A673 (cell line): ENCODE data around the gene CNEP1R1. TPM values are rescaled to one million over a fixed set of nuclear protein-coding genes. Genes with fewer than 3 reads are reported as not detected.

Experiments
- BruUV-seq: library from RNA; stranded (reverse); fragments of 400-500 nt; replicated peaks from 2 replicates; lab custom pipeline; 2021; lab: Mats Ljungman, UMichigan
- CTCF ChIA-PET: fragments of 300-600 bp; sonication (Branson Sonifier 250); formaldehyde crosslinking; loops from one replicate; lab custom pipeline; 2022; ENCODE audit warnings: antibody characterized with exemption; lab: Charles Lee
- POLR2A ChIA-PET: fragments of 300-600 bp; sonication (Branson Sonifier 250); formaldehyde crosslinking; loops from one replicate; lab custom pipeline; 2022; ENCODE audit warnings: antibody characterized with exemption; ENCODE audit not compliant: low non-redundant PET; lab: Charles Lee
- DNase-seq: peaks from one replicate; pipeline ENCODE4 v3.0.0-alpha.2; 2015; ENCODE audit warnings: low spot score
- H3K27ac ChIP-seq: fragments of 200-600 bp; sonication (generic); 2 replicates; pipeline ENCODE4 v1.5.1; 2016; ENCODE audit warnings: mixed run types, low read depth, mild to moderate bottlenecking, mixed read lengths, antibody characterized with exemption, low read length; ENCODE audit not compliant: poor library complexity, severe bottlenecking
- H3K27me3 ChIP-seq: fragments of 200-600 bp; sonication (generic); replicated peaks from 2 replicates; pipeline ENCODE4 v1.6.1; 2017; ENCODE audit warnings: mixed run types, low read depth, mild to moderate bottlenecking, mixed read lengths, antibody characterized with exemption, low read length; ENCODE audit not compliant: insufficient read depth, poor library complexity
- H3K36me3 ChIP-seq: fragments of 200-600 bp; sonication (generic); 2 replicates; pipeline ENCODE4 v1.6.1; 2016; ENCODE audit warnings: mixed run types, mild to moderate bottlenecking, mixed read lengths, antibody characterized with exemption, low read length; ENCODE audit not compliant: insufficient read depth, poor library complexity, severe bottlenecking
- H3K4me1 ChIP-seq: fragments of 200-600 bp; sonication (generic); 2 replicates; pipeline ENCODE4 v1.6.1; 2017; ENCODE audit warnings: mixed run types, mild to moderate bottlenecking, mixed read lengths, antibody characterized with exemption, low read length; ENCODE audit not compliant: insufficient read depth, poor library complexity, severe bottlenecking
- H3K4me3 ChIP-seq: fragments of 200-600 bp; sonication (generic); 2 replicates; pipeline ENCODE4 v1.5.1; 2016; ENCODE audit warnings: low read depth, mixed run types, mild to moderate bottlenecking, mixed read lengths, low read length; ENCODE audit not compliant: poor library complexity, severe bottlenecking
- H3K9me3 ChIP-seq: fragments of 200-600 bp; sonication (generic); 2 replicates; pipeline ENCODE4 v1.6.1; 2016; ENCODE audit warnings: mixed run types, low read depth, mild to moderate bottlenecking, mixed read lengths, antibody characterized with exemption, low read length; ENCODE audit not compliant: poor library complexity, severe bottlenecking
- CTCF ChIP-seq: fragments of 300-800, 200-600 bp; sonication (generic); conservative IDR thresholded peaks from 2 replicates; pipeline ENCODE4 v1.5.1; 2017; ENCODE audit warnings: low read depth, mild to moderate bottlenecking, antibody characterized with exemption, low read length, moderate library complexity, mixed read lengths
- EZH2 ChIP-seq: fragments of 200-600 bp; sonication (generic); IDR thresholded peaks from 2 replicates; pipeline ENCODE4 v1.6.1; 2017; ENCODE audit warnings: borderline replicate concordance, low read depth, mild to moderate bottlenecking, mixed read lengths, antibody characterized with exemption, low read length; ENCODE audit not compliant: poor library complexity, severe bottlenecking
- intact Hi-C: fragments of 100-400 bp; cut with micrococcal nuclease; formaldehyde crosslinking; loops from one replicate; pipeline ENCODE4 v1.10.0; 2022; ENCODE audit not compliant: unreplicated experiment
- total RNA-seq: library from RNA; stranded (reverse); gene quantifications from 2 replicates; pipeline ENCODE4 v1.2.3, GENCODE V29; 2021

CNEP1R1 gene
- total RNA-seq, 1 experiment from 2014 or later = 23.5 TPM

GRCh38 chr16:50040710-50041109 is 15.7 kb downstream of the CNEP1R1 start:
- peaks cover 9% of the 10 kb centered on the region for H3K36me3 ChIP-seq
- POLR2A ChIA-PET = no interaction called here
- no peak overlapping the region for H3K27ac ChIP-seq
- BruUV-seq = no TSS peak
- no peak for TF ChIP-seq CTCF
- TF ChIP-seq EZH2 = no peak
- DNase-seq = no peak
- no peaks in the 10 kb centered on the region for H3K9me3 ChIP-seq
- no peaks in the 10 kb centered on the region for H3K27me3 ChIP-seq
- intact Hi-C loops = no loop called here
- peaks cover 21% of the 10 kb centered on the region for H3K4me1 ChIP-seq
- no peak overlapping the region for H3K4me3 ChIP-seq
- CTCF ChIA-PET = no interaction called here

DNA sequence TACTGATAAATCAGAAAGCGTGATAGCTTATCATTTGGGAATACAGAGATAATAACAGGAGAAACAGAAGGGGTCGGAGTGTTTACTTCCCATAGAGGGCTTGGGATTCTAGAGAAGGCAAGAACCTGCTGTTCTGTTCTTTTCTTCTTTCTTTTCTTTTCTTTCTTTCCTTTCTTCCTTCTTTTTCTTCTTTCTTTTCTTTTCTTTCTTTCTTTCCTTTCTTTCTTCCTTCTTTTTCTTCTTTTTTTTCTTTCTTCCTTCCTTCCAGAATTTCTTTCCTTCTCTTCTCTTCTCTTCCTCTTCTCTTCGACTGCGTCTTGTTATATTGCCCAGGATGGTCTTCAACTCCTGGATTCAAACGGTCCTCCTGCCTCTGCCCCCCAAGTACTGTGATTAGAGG is 18.3 kb downstream of the CNEP1R1 start:
- CTCF ChIA-PET = no interaction called here
- Histone ChIP-seq H3K4me1 (peaks cover 9% of the 10 kb centered on the region), H3K27me3 (no peaks in the 10 kb centered on the region), H3K9me3 (no peaks in the 10 kb centered on the region), H3K4me3 (no peak overlapping the region), H3K27ac (no peak overlapping the region), H3K36me3 (no peaks in the 10 kb centered on the region)
- no peak for DNase-seq
- POLR2A ChIA-PET = no interaction called here
- no TSS peak for BruUV-seq
- TF ChIP-seq CTCF = no peak
- TF ChIP-seq EZH2 = no peak
- intact Hi-C loops = no loop called here

- Histone ChIP-seq H3K4me3 (no peak overlapping the region), H3K27ac (no peak overlapping the region), H3K27me3 (no peaks in the 10 kb centered on the region), H3K4me1 (no peaks in the 10 kb centered on the region), H3K9me3 (no peaks in the 10 kb centered on the region), H3K36me3 (no peaks in the 10 kb centered on the region)
- intact Hi-C loops = no loop called here
- POLR2A ChIA-PET = no interaction called here
- no peak for DNase-seq
- BruUV-seq = no TSS peak
- TF ChIP-seq EZH2 (no peak), CTCF (no peak)
- CTCF ChIA-PET = no interaction called here
Measured at GRCh38 chr16:50045412-50045811, 20.4 kb downstream of the CNEP1R1 start.
